Calu3 (cell line): Measurements from ENCODE around the gene SH3RF3. TPM values are rescaled to one million over a fixed set of nuclear protein-coding genes. Genes with fewer than 3 reads are reported as not detected.

Experiments used
- BruUV-seq: library from RNA; stranded (reverse); fragments of 400-500 nt; replicated peaks from 2 replicates; lab custom pipeline; 2021; lab: Mats Ljungman, UMichigan
- CTCF ChIA-PET: fragments of 300-600 bp; sonication (Branson Sonifier 250); formaldehyde crosslinking; loops from one replicate; lab custom pipeline; 2022; ENCODE audit warnings: antibody characterized with exemption; lab: Charles Lee
- DNase-seq: peaks from one replicate; pipeline ENCODE4 v3.0.0; 2022
- H3K27ac Mint-ChIP-seq: one replicate; pipeline ENCODE4 v1.8.0; 2022; ENCODE audit warnings: mixed read lengths; ENCODE audit not compliant: unreplicated experiment
- H3K27me3 Mint-ChIP-seq: one replicate; pipeline ENCODE4 v1.8.0; 2022; ENCODE audit warnings: mixed read lengths; ENCODE audit not compliant: unreplicated experiment
- H3K36me3 Mint-ChIP-seq: one replicate; pipeline ENCODE4 v1.8.0; 2022; ENCODE audit warnings: mild to moderate bottlenecking, moderate library complexity, mixed read lengths; ENCODE audit not compliant: insufficient read depth, unreplicated experiment
- H3K4me1 Mint-ChIP-seq: one replicate; pipeline ENCODE4 v1.8.0; 2022; ENCODE audit warnings: mild to moderate bottlenecking, low read depth, mixed read lengths; ENCODE audit not compliant: unreplicated experiment
- H3K4me3 Mint-ChIP-seq: one replicate; pipeline ENCODE4 v1.8.0; 2022; ENCODE audit warnings: mild to moderate bottlenecking, low read depth, moderate library complexity, mixed read lengths; ENCODE audit not compliant: unreplicated experiment
- H3K9me3 Mint-ChIP-seq: one replicate; pipeline ENCODE4 v1.8.0; 2022; ENCODE audit warnings: low read depth, mixed read lengths; ENCODE audit not compliant: unreplicated experiment
- intact Hi-C: fragments of 100-400 bp; cut with micrococcal nuclease; formaldehyde crosslinking; loops from one replicate; pipeline ENCODE4 v1.10.0; 2022; ENCODE audit not compliant: unreplicated experiment
- total RNA-seq: library from RNA; stranded (reverse); gene quantifications from 2 replicates; pipeline ENCODE4 v1.2.3, GENCODE V29; 2022
- TF ChIP-seq, protein P1 (sequence below): fragments of 200-600 bp; IDR thresholded peaks from one replicate; pipeline ENCODE4 v1.8.0; 2022; ENCODE audit warnings: antibody characterized with exemption; ENCODE audit not compliant: unreplicated experiment

SH3RF3 gene
- total RNA-seq, 1 experiment from 2014 or later, result 0.17 TPM

DNA sequence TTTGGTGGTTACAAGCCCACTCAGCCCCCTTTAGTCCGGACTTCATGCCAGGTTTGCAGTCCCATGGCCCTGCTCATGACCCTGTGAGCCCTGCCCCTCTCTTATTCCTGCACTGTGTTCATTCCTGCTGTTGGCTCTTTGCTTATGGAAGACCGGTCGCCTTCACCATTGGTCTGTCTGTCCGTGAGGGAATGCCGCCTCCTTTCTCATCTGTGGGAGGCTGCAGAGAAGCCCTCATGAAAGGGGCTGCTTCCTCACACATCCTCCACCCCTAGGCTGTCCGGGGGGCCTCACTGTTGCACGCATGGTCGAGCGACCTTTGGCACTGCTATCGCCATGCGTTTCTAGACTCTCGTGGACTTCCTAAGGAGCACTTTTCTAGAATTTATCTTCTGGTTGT is 16.3 kb downstream of the SH3RF3 start:
- TF ChIP-seq, protein P1, sequence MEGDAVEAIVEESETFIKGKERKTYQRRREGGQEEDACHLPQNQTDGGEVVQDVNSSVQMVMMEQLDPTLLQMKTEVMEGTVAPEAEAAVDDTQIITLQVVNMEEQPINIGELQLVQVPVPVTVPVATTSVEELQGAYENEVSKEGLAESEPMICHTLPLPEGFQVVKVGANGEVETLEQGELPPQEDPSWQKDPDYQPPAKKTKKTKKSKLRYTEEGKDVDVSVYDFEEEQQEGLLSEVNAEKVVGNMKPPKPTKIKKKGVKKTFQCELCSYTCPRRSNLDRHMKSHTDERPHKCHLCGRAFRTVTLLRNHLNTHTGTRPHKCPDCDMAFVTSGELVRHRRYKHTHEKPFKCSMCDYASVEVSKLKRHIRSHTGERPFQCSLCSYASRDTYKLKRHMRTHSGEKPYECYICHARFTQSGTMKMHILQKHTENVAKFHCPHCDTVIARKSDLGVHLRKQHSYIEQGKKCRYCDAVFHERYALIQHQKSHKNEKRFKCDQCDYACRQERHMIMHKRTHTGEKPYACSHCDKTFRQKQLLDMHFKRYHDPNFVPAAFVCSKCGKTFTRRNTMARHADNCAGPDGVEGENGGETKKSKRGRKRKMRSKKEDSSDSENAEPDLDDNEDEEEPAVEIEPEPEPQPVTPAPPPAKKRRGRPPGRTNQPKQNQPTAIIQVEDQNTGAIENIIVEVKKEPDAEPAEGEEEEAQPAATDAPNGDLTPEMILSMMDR, result no peak
- Mint-ChIP-seq H3K4me3 (no peak overlapping the region), H3K4me1 (peaks cover 2% of the 10 kb centered on the region), H3K27me3 (peaks cover 93% of the 10 kb centered on the region), H3K36me3 (no peaks in the 10 kb centered on the region), H3K27ac (no peak overlapping the region), H3K9me3 (no peaks in the 10 kb centered on the region)
- intact Hi-C loops, result no loop called here
- CTCF ChIA-PET, result no interaction called here
- no TSS peak for BruUV-seq
- no peak for DNase-seq

DNA sequence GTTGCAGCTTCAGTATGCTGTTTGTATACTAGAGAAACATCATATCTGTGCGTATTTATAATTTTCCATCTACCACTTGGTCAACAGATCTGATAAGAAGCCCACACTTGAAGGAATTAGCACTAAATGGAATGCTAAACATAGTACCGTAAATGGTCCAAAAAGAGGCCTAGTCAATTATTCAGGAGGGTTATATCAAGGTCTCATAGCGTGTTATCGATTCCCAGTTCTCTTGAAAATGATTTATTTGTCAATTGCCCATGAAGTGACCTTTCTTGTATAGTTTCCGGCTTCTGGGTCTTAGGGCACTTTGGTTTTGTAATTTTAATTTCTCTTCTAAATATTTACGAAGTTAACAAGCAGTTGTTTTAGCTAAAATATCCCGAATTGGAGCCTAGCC is 18.4 kb downstream of the SH3RF3 start:
- Mint-ChIP-seq H3K36me3 (no peaks in the 10 kb centered on the region), H3K27me3 (peaks cover 93% of the 10 kb centered on the region), H3K9me3 (no peaks in the 10 kb centered on the region), H3K27ac (no peak overlapping the region), H3K4me3 (no peak overlapping the region), H3K4me1 (no peaks in the 10 kb centered on the region)
- CTCF ChIA-PET, result no interaction called here
- intact Hi-C loops, result no loop called here
- TF ChIP-seq, protein P1, result no peak
- no peak for DNase-seq
- BruUV-seq, result no TSS peak

DNA sequence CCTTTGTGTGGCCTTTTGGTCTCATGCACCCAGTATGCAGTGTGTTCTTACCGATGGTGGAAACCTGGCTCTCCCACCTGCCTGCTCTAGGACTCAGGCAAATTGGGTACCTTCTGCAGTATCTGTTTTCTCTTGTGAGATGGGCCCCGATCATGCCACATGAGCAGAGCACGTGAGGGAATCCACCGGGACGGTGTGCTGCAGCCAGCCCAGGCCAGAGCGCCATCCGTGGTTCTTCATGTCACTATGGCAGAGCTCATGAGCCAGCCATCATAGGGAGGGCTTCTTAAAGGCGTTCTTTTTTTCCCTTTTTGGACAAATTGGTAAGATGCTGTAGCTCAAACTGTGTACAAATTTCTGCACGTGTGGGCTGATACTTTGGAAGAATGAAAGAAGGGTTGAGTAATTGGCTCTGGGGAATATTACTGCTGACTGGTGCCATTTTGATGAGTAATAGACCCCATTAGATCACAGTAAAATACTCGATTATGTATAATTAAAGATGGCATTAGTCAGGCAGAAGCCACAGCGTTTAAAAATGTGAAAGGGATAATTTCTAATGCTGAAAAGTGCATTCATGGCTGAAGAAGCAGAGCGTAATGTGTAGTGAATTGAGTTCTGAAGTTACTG is 19.2 kb downstream of the SH3RF3 start:
- no peak for DNase-seq
- TF ChIP-seq, protein P1, result no peak
- H3K36me3 Mint-ChIP-seq, result no peaks in the 10 kb centered on the region
- no TSS peak for BruUV-seq
- H3K27me3 Mint-ChIP-seq, result peaks cover 93% of the 10 kb centered on the region
- H3K9me3 Mint-ChIP-seq, result no peaks in the 10 kb centered on the region
- no peak overlapping the region for H3K27ac Mint-ChIP-seq
- intact Hi-C loops, result no loop called here
- no peak overlapping the region for H3K4me3 Mint-ChIP-seq
- CTCF ChIA-PET, result no interaction called here
- H3K4me1 Mint-ChIP-seq, result no peaks in the 10 kb centered on the region

DNA sequence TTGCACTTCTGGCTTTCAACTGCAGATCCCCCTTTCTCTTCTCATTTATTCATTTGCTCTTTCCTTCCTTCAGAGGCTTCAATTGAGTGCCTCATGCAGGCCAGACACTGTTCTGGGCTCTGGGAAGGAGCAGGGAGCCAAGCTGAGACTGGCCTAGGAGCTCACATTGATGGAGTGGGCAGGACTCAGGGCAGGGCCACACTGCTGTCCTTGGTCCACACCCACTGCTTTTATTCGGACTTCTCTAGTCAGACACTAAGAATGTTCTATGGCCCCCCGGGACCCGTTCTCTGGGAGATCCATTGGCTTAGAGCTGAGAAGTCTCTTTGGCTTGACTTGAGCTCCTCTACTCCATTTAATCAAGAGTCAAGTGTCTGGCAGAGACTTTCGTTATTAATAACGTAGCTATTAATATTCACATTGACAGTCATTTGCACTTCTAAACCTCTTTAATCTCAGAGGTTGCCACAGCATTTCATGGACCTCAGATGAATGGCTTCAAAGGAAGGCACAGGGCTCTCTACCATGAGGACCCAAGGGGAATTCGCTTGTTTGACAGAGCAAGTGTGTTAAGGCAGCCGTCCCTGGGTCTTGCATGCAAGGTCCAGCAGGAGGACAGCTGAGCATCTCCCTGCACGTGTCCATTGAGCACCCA is 20.1 kb downstream of the SH3RF3 start:
- H3K27ac Mint-ChIP-seq, result no peak overlapping the region
- no peaks in the 10 kb centered on the region for H3K36me3 Mint-ChIP-seq
- CTCF ChIA-PET, result no interaction called here
- DNase-seq, result no peak
- H3K27me3 Mint-ChIP-seq, result peaks cover 93% of the 10 kb centered on the region
- no peaks in the 10 kb centered on the region for H3K9me3 Mint-ChIP-seq
- TF ChIP-seq, protein P1, result no peak
- intact Hi-C loops, result no loop called here
- H3K4me3 Mint-ChIP-seq, result no peak overlapping the region
- BruUV-seq, result no TSS peak
- H3K4me1 Mint-ChIP-seq, result no peaks in the 10 kb centered on the region
